H1 (cell line): ENCODE data around the gene MACROD1. TPM values are rescaled to one million over a fixed set of nuclear protein-coding genes. Genes with fewer than 3 reads are reported as not detected.

Experiments
- CTCF ChIA-PET: fragments of 300-600 bp; sonication (Branson Sonifier 250); formaldehyde crosslinking; loops from one replicate; lab custom pipeline; 2021; ENCODE audit not compliant: partially characterized antibody; lab: Charles Lee
- POLR2A ChIA-PET: fragments of 300-600 bp; sonication (Branson Sonifier 250); formaldehyde crosslinking; loops from one replicate; lab custom pipeline; 2021; ENCODE audit warnings: inconsistent platforms; ENCODE audit not compliant: partially characterized antibody; lab: Charles Lee
- DNase-seq, 2 experiments: peaks; one replicate each; pipeline versions ENCODE4 v3.0.0 to v3.0.0-alpha.2; 2010 to 2022; ENCODE audit warnings: low spot score in 2 of 2, low read depth in 1 of 2, mixed read lengths in 1 of 2
- FAIRE-seq: peaks from 2 replicates; lab custom pipeline; 2011; peaks lifted over from hg19 to GRCh38; lab: Jason Lieb, UNC
- H2AFZ ChIP-seq: 2 replicates; pipeline ENCODE4 v1.8.1; 2012; ENCODE audit warnings: low read length, inconsistent platforms
- H2AK5ac ChIP-seq: 2 replicates; pipeline ENCODE4 v1.6.1; 2013; ENCODE audit warnings: low read depth, low read length
- H2BK120ac ChIP-seq: replicated peaks from 2 replicates; pipeline ENCODE3; 2013; ENCODE audit warnings: low read depth, low read length, inconsistent platforms
- H2BK12ac ChIP-seq: 2 replicates; pipeline ENCODE4 v1.6.1; 2013; ENCODE audit warnings: low read depth, low read length
- H2BK15ac ChIP-seq: 2 replicates; pipeline ENCODE4 v1.6.1; 2013; ENCODE audit warnings: low read length
- H2BK20ac ChIP-seq: 2 replicates; pipeline ENCODE4 v1.6.1; 2013; ENCODE audit warnings: low read length
- H2BK5ac ChIP-seq: 2 replicates; pipeline ENCODE4 v1.6.1; 2013; ENCODE audit warnings: low read depth, low read length
- H3K14ac ChIP-seq: 2 replicates; pipeline ENCODE4 v1.6.1; 2013; ENCODE audit warnings: inconsistent platforms; ENCODE audit not compliant: insufficient read length
- H3K18ac ChIP-seq: 2 replicates; pipeline ENCODE4 v1.6.1; 2013; ENCODE audit warnings: low read length; ENCODE audit errors: extremely low read depth
- H3K23ac ChIP-seq: 2 replicates; pipeline ENCODE4 v1.6.1; 2013; ENCODE audit warnings: inconsistent platforms; ENCODE audit not compliant: insufficient read length
- H3K23me2 ChIP-seq: 2 replicates; pipeline ENCODE4 v1.6.1; 2013; ENCODE audit warnings: low read depth, low read length
- H3K27ac ChIP-seq: 2 replicates; pipeline ENCODE4 v1.6.1; 2011; ENCODE audit warnings: low read depth, low read length, inconsistent platforms
- H3K27me3 ChIP-seq, 4 experiments: replicated peaks in 1 of 4; 1 replicate in 1 of 4; 2 replicates in 3 of 4; pipeline versions ENCODE4 v1.6.1 to v1.8.1; 2011 to 2013; ENCODE audit warnings: low read length in 3 of 4, mild to moderate bottlenecking in 3 of 4, inconsistent platforms in 2 of 4, mixed read lengths in 2 of 4, moderate library complexity in 1 of 4; ENCODE audit not compliant: control insufficient read depth in 3 of 4, insufficient read depth in 3 of 4; ENCODE audit errors: extremely low read depth in 1 of 4
- H3K36me3 ChIP-seq, 4 experiments: 2 replicates each; pipeline versions ENCODE4 v1.6.1 to v1.8.1; 2011 to 2013; ENCODE audit warnings: mild to moderate bottlenecking in 4 of 4, low read length in 3 of 4, moderate library complexity in 2 of 4, control low read depth in 1 of 4, inconsistent platforms in 1 of 4; ENCODE audit not compliant: insufficient read depth in 4 of 4, control insufficient read depth in 2 of 4
- H3K4ac ChIP-seq: replicated peaks from 2 replicates; pipeline ENCODE3; 2013; ENCODE audit warnings: low read length, low read depth, mixed read lengths, inconsistent platforms; ENCODE audit not compliant: insufficient read length
- H3K4me1 ChIP-seq, 4 experiments: replicated peaks in 1 of 4; 1 replicate in 1 of 4; 2 replicates in 3 of 4; pipeline versions ENCODE4 v1.6.1 to v1.8.1; 2011 to 2013; ENCODE audit warnings: low read length in 3 of 4, inconsistent platforms in 2 of 4, mixed read lengths in 1 of 4; ENCODE audit not compliant: insufficient read depth in 4 of 4, control insufficient read depth in 3 of 4
- H3K4me2 ChIP-seq, 2 experiments: 2 replicates each; pipeline versions ENCODE4 v1.6.1 to v1.8.1; 2011 to 2013; ENCODE audit warnings: low read depth in 2 of 2, low read length in 2 of 2, control low read depth in 1 of 2, inconsistent platforms in 1 of 2, mild to moderate bottlenecking in 1 of 2; ENCODE audit not compliant: insufficient read depth in 1 of 2
- H3K4me3 ChIP-seq, 4 experiments: fragments of 200-600, 300-600 bp in 1 of 4; sonication (generic), shearing (Covaris generic), sonication (Bioruptor Twin) in 1 of 4; 2 replicates each; pipeline versions ENCODE4 v1.5.1 to v1.8.1; 2011 to 2016; ENCODE audit warnings: low read length in 4 of 4, low read depth in 3 of 4, control low read depth in 2 of 4, inconsistent platforms in 2 of 4, mild to moderate bottlenecking in 2 of 4, mixed read lengths in 1 of 4, moderate library complexity in 1 of 4; ENCODE audit not compliant: insufficient read depth in 2 of 4; ENCODE audit errors: extremely low read depth in 1 of 4
- H3K56ac ChIP-seq: replicated peaks from 2 replicates; pipeline ENCODE3; 2013; ENCODE audit warnings: low read depth, mild to moderate bottlenecking, mixed read lengths, low read length, inconsistent platforms; ENCODE audit not compliant: insufficient read length
- H3K79me1 ChIP-seq: 2 replicates; pipeline ENCODE4 v1.6.1; 2013; ENCODE audit warnings: low read depth, low read length, control low read depth
- H3K79me2 ChIP-seq, 2 experiments: 2 replicates each; pipeline versions ENCODE4 v1.6.1 to v1.8.1; 2012 to 2013; ENCODE audit warnings: low read length in 2 of 2, mild to moderate bottlenecking in 2 of 2, inconsistent platforms in 1 of 2; ENCODE audit not compliant: insufficient read depth in 2 of 2, control insufficient read depth in 1 of 2
- H3K9ac ChIP-seq, 4 experiments: replicated peaks in 1 of 4; 1 replicate in 1 of 4; 2 replicates in 3 of 4; pipeline versions ENCODE4 v1.6.1 to v1.8.1; 2011 to 2013; ENCODE audit warnings: low read depth in 3 of 4, low read length in 3 of 4, control low read depth in 2 of 4, mild to moderate bottlenecking in 2 of 4, moderate library complexity in 2 of 4, inconsistent platforms in 1 of 4; ENCODE audit errors: extremely low read depth in 1 of 4
- H3K9me3 ChIP-seq, 2 experiments: 2 replicates each; pipeline versions ENCODE4 v1.6.1 to v1.8.1; 2012 to 2013; ENCODE audit warnings: mild to moderate bottlenecking in 2 of 2, moderate library complexity in 2 of 2, control low read depth in 1 of 2, inconsistent platforms in 1 of 2, low read depth in 1 of 2, low read length in 1 of 2, mixed read lengths in 1 of 2; ENCODE audit not compliant: insufficient read depth in 2 of 2
- H4K20me1 ChIP-seq, 2 experiments: replicated peaks in 1 of 2; 2 replicates each; pipeline versions ENCODE3 to v1.8.1; 2011 to 2013; ENCODE audit warnings: inconsistent platforms in 2 of 2, low read length in 2 of 2, mild to moderate bottlenecking in 1 of 2; ENCODE audit not compliant: insufficient read depth in 2 of 2, control insufficient read depth in 1 of 2
- H4K5ac ChIP-seq: 2 replicates; pipeline ENCODE4 v1.6.1; 2013; ENCODE audit warnings: low read length, low read depth, mixed read lengths, inconsistent platforms; ENCODE audit not compliant: insufficient read length
- H4K8ac ChIP-seq: 2 replicates; pipeline ENCODE4 v1.8.0; 2013; ENCODE audit warnings: mild to moderate bottlenecking, moderate library complexity, low read length, inconsistent platforms; ENCODE audit not compliant: insufficient read depth; ENCODE audit errors: extremely low read depth
- H4K91ac ChIP-seq: replicated peaks from 2 replicates; pipeline ENCODE3; 2013; ENCODE audit warnings: low read length, mixed read lengths, inconsistent platforms; ENCODE audit not compliant: insufficient read length
- CHD2 ChIP-seq: IDR thresholded peaks from 2 replicates; pipeline ENCODE4 v1.6.1; 2012; ENCODE audit warnings: low read length, improper control_type of control experiment
- HDAC2 ChIP-seq, 2 experiments: fragments of 300-600 bp in 1 of 2; sonication (generic) in 1 of 2; IDR thresholded peaks; 2 replicates each; pipeline ENCODE4 v1.6.1; 2011 to 2012; ENCODE audit warnings: low read depth in 2 of 2, low read length in 2 of 2, mild to moderate bottlenecking in 2 of 2, moderate library complexity in 2 of 2, borderline replicate concordance in 1 of 2, inconsistent platforms in 1 of 2
- KDM4A ChIP-seq: IDR thresholded peaks from one replicate; pipeline ENCODE4 v1.7.1; 2012; ENCODE audit warnings: low read depth, mild to moderate bottlenecking, moderate library complexity, low read length, inconsistent platforms; ENCODE audit not compliant: severe bottlenecking
- PHF8 ChIP-seq: fragments of 200-600 bp; sonication (generic); conservative IDR thresholded peaks from 2 replicates; pipeline ENCODE4 v1.7.1; 2012; ENCODE audit warnings: low read depth, mild to moderate bottlenecking, inconsistent platforms, low read length, moderate library complexity
- SIN3A ChIP-seq, 2 experiments: IDR thresholded peaks in 1 of 2; conservative IDR thresholded peaks in 1 of 2; 2 replicates each; pipeline ENCODE4 v1.6.1; 2011 to 2012; ENCODE audit warnings: low read length in 2 of 2, improper control_type of control experiment in 1 of 2, low read depth in 1 of 2, mild to moderate bottlenecking in 1 of 2
- SIRT6 ChIP-seq: IDR thresholded peaks from one replicate; pipeline ENCODE4 v1.7.1; 2012; ENCODE audit warnings: low read length, inconsistent platforms
- SRF ChIP-seq: IDR thresholded peaks from 2 replicates; pipeline ENCODE4 v1.6.1; 2011; ENCODE audit warnings: mild to moderate bottlenecking, low read depth, low read length, moderate library complexity
- WGBS, 2 experiments: shearing (Covaris generic) in 1 of 2; methylation state at CpG; one replicate each; pipeline versions ENCODE4 v1.1.6 to v1.1.7; 2013 to 2015; ENCODE audit warnings: low lambda C conversion rate in 2 of 2, mixed read lengths in 2 of 2, inconsistent platforms in 1 of 2, low coverage in 1 of 2, missing lambda C conversion rate in 1 of 2; ENCODE audit not compliant: insufficient replicate concordance in 2 of 2, insufficient coverage in 1 of 2, insufficient read length in 1 of 2; ENCODE audit errors: extremely low coverage in 1 of 2, missing lambda C conversion rate in 1 of 2; 5-methylcytosine and 5-hydroxymethylcytosine counted together
- polyA plus RNA-seq, 7 experiments: library from polyadenylated mRNA; depleted of rRNA in 3 of 7; stranded (reverse) in 5 of 7; unstranded in 2 of 7; fragments of >200 nt in 5 of 7; fragments of 200-250 nt in 2 of 7; gene quantifications; 1 replicate in 5 of 7; 2 replicates in 1 of 7; 4 replicates in 1 of 7; pipeline versions ENCODE4 v1.2.1 to v1.2.3, GENCODE V29; 2011 to 2013; ENCODE audit warnings: missing spikeins in 2 of 7, mixed read lengths in 2 of 7
- total RNA-seq: library from RNA; stranded (reverse); fragmentation: NEBNext Ultra II Directional; extraction: Animal tissue kit (Norgen Biotek cat#: 25700); gene quantifications from 2 replicates; pipeline ENCODE4 v1.2.1, GENCODE V29; 2021
- TF ChIP-seq, protein P1 (sequence below), 3 experiments: IDR thresholded peaks; 1 replicate in 2 of 3; 2 replicates in 1 of 3; pipeline versions ENCODE4 v1.5.1 to v1.6.1; 2011; ENCODE audit warnings: low read length in 3 of 3, mild to moderate bottlenecking in 3 of 3, inconsistent platforms in 2 of 3, low read depth in 1 of 3, moderate library complexity in 1 of 3; ENCODE audit not compliant: insufficient read depth in 1 of 3; ENCODE audit errors: control extremely low read depth in 1 of 3

MACROD1 gene
- total and polyA plus RNA-seq, 2 of the 8 experiments (the other 6 are each of a cell fraction or from before 2014, with no cell fraction given), result 19.5 to 34.1 TPM

DNA sequence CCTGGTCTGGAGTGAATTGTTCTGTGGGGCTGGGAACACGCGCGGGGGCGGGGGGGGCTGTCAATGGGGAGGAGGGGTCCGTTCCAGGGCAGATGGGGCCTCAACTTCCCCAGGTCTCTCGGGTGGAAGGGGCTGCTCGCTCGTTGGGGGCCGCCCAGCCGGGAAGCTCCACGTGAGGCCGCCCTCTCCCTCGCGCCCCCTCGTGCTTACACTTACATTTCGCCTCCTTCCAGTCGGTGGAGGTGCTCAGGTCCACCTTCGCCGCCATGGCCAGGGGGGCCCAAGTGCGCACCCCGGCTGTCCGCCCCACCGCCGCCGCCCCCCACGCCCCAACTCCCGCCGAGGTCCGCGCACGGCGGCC, 452 bp downstream of the MACROD1 start:
- Histone ChIP-seq H3K27ac (no peak overlapping the region), H2AFZ (no peak overlapping the region), H4K91ac (peak overlapping the region; percentile 96), H2BK20ac (no peak overlapping the region), H3K27me3 (peaks cover 0 to 3% (median 0%) of the 10 kb centered on the region in 4 experiments; a peak in 2 of 7 replicates), H3K23ac (no peak overlapping the region), H3K56ac (no peak overlapping the region), H3K79me1 (no peaks in the 10 kb centered on the region; the same call in 1 of the 2 replicates), H2BK120ac (no peak overlapping the region), H2AK5ac (0 out of 2 replicates have a peak overlapping the region, but pooled peaks have one; percentile 69), H3K36me3 (0 out of 8 replicates have a peak, but pooled peaks cover 0 to 3% (median 0%) of the 10 kb centered on the region in 4 experiments), H2BK5ac (0 out of 2 replicates have a peak overlapping the region, but pooled peaks have one; percentile 60), H3K79me2 (0 out of 4 replicates have a peak, but pooled peaks cover 0 to 2% of the 10 kb centered on the region in 2 experiments), H3K4me2 (peak overlapping the region; percentile 65 to 87), H3K4me3 (peak overlapping the region; percentile 52 to 77 (median 64); a peak in 7 of 8 replicates), H3K14ac (no peak overlapping the region), H3K4ac (peak overlapping the region; percentile 69), H3K23me2 (peaks cover 10% of the 10 kb centered on the region; the same call in 1 of the 2 replicates), H3K4me1 (peaks cover 0 to 11% (median 9%) of the 10 kb centered on the region in 4 experiments; a peak in 6 of 7 replicates), H3K18ac (peak overlapping the region; percentile 62), H2BK15ac (peak overlapping the region; percentile 97), H3K9ac (peak overlapping the region in 1 of 4 experiments; percentile 68; a peak in 1 of 7 replicates), H4K8ac (peak overlapping the region; percentile 91), H2BK12ac (0 out of 2 replicates have a peak overlapping the region, but pooled peaks have one; percentile 80), H3K9me3 (no peaks in the 10 kb centered on the region), H4K20me1 (peaks cover 0 to 7% of the 10 kb centered on the region in 2 experiments), H4K5ac (peak overlapping the region; percentile 58)
- no peak for DNase-seq
- POLR2A ChIA-PET, result interaction anchor here (0.6 to 4.6 kb wide), 13 partner anchors 15 to 451 kb away, joined by 3 to 35 read pairs (median 3); partner anchors contain the start of gene STIP1
- no peak for TF ChIP-seq PHF8
- TF ChIP-seq, protein P1, sequence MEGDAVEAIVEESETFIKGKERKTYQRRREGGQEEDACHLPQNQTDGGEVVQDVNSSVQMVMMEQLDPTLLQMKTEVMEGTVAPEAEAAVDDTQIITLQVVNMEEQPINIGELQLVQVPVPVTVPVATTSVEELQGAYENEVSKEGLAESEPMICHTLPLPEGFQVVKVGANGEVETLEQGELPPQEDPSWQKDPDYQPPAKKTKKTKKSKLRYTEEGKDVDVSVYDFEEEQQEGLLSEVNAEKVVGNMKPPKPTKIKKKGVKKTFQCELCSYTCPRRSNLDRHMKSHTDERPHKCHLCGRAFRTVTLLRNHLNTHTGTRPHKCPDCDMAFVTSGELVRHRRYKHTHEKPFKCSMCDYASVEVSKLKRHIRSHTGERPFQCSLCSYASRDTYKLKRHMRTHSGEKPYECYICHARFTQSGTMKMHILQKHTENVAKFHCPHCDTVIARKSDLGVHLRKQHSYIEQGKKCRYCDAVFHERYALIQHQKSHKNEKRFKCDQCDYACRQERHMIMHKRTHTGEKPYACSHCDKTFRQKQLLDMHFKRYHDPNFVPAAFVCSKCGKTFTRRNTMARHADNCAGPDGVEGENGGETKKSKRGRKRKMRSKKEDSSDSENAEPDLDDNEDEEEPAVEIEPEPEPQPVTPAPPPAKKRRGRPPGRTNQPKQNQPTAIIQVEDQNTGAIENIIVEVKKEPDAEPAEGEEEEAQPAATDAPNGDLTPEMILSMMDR (IDR thresholded peaks at IDR 0.05; ENCODE audit: control extremely low read depth in 1 of 3, insufficient read depth in 1 of 3, low read depth in 1 of 3, low read length in 3 of 3), result no peak
- TF ChIP-seq SIRT6, result no peak
- TF ChIP-seq KDM4A, result no peak
- 0 out of 4 replicates have a peak, but pooled peaks of 1 of the 2 experiments have one; percentile 10 for TF ChIP-seq SIN3A (conservative IDR thresholded peaks at IDR 0.05 in 1 of 2, IDR thresholded peaks at IDR 0.05 in 1 of 2; ENCODE audit: low read depth in 1 of 2, low read length in 2 of 2)
- no peak for TF ChIP-seq CHD2
- no peak for TF ChIP-seq HDAC2 (IDR thresholded peaks at IDR 0.05; ENCODE audit: borderline replicate concordance in 1 of 2, low read depth in 2 of 2, low read length in 2 of 2)
- TF ChIP-seq SRF, result no peak
- FAIRE-seq, result no peak
- whole genome bisulfite sequencing, 2 experiments, result 4% methylated on average over 13 of the region's 32 CpGs; no CpG with 5 or more reads in 1 of the 2 experiments
- CTCF ChIA-PET, result interaction anchor here (1.4 to 5.5 kb wide), 2 partner anchors 18 to 70 kb away, joined by 3 to 50 read pairs; no protein-coding TSS in a partner anchor
